ENCODE results near the gene SLC37A2.

Gene SLC37A2

DNA sequence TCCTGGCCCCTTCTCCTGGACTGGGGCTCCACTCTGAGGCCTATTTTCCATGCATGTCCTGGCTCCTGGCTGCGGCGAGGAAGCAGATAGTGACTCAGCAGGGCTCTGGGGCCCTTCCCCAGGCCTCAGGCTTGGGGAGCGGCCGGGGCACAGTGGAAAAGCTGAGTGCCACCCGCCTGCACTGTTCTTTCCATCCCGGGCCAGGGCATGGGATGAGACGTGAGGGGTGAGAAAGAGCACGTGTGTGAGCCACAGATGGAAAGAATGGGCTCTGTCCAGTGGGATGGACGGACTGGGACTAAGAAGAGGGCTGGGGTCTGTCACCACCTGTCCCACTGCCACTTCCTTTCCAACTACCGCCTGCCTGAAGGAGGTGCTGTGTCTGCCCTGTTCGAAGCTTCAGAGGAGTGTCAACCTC, 12.8 kb downstream of the SLC37A2 start:
- no peak for TF ChIP-seq EZH2phosphoT487 (IDR thresholded peaks at IDR 0.05; ENCODE audit: borderline replicate concordance)
- TF ChIP-seq, protein P1, sequence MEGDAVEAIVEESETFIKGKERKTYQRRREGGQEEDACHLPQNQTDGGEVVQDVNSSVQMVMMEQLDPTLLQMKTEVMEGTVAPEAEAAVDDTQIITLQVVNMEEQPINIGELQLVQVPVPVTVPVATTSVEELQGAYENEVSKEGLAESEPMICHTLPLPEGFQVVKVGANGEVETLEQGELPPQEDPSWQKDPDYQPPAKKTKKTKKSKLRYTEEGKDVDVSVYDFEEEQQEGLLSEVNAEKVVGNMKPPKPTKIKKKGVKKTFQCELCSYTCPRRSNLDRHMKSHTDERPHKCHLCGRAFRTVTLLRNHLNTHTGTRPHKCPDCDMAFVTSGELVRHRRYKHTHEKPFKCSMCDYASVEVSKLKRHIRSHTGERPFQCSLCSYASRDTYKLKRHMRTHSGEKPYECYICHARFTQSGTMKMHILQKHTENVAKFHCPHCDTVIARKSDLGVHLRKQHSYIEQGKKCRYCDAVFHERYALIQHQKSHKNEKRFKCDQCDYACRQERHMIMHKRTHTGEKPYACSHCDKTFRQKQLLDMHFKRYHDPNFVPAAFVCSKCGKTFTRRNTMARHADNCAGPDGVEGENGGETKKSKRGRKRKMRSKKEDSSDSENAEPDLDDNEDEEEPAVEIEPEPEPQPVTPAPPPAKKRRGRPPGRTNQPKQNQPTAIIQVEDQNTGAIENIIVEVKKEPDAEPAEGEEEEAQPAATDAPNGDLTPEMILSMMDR (conservative IDR thresholded peaks at IDR 0.05; ENCODE audit: low read length): 0 out of 2 replicates have a peak, but pooled peaks have one; percentile 11
- H2AFZ ChIP-seq (ENCODE audit: low read length): no peak overlapping the region
- peaks cover 10% of the 10 kb centered on the region for H3K4me1 ChIP-seq (ENCODE audit: insufficient read depth, low read length, poor library complexity, severe bottlenecking)
- no peaks in the 10 kb centered on the region for H3F3A ChIP-seq (ENCODE audit: low read depth)
- no peak overlapping the region for H3K9ac ChIP-seq (ENCODE audit: low read depth, low read length, poor library complexity, severe bottlenecking)
- no peak overlapping the region for H3K4me3 ChIP-seq (ENCODE audit: low read length, poor library complexity, severe bottlenecking)
- H3K36me3 ChIP-seq (ENCODE audit: insufficient read depth, low read length): no peaks in the 10 kb centered on the region
- H4K20me1 ChIP-seq (ENCODE audit: insufficient read depth, low read length, poor library complexity, severe bottlenecking): no peaks in the 10 kb centered on the region
- no peaks in the 10 kb centered on the region for H3K27me3 ChIP-seq (ENCODE audit: insufficient read depth, low read length, poor library complexity, severe bottlenecking)
- H3K79me2 ChIP-seq (ENCODE audit: insufficient read depth, low read length): no peaks in the 10 kb centered on the region
- H3K4me2 ChIP-seq (ENCODE audit: low read depth, low read length, poor library complexity, severe bottlenecking): no peak overlapping the region
- no peaks in the 10 kb centered on the region for H3K9me3 ChIP-seq (ENCODE audit: insufficient read depth, low read depth, low read length)
- no peaks in the 10 kb centered on the region for H3K9me2 ChIP-seq (replicated peaks; ENCODE audit: low read depth, low read length)

- H3K9ac ChIP-seq (ENCODE audit: low read depth, low read length, poor library complexity, severe bottlenecking): no peak overlapping the region
- no peak overlapping the region for H2AFZ ChIP-seq (ENCODE audit: low read length)
- no peak overlapping the region for H3K4me2 ChIP-seq (ENCODE audit: low read depth, low read length, poor library complexity, severe bottlenecking)
- no peaks in the 10 kb centered on the region for H3K79me2 ChIP-seq (ENCODE audit: insufficient read depth, low read length)
- H4K20me1 ChIP-seq (ENCODE audit: insufficient read depth, low read length, poor library complexity, severe bottlenecking): no peaks in the 10 kb centered on the region
- no peaks in the 10 kb centered on the region for H3K27me3 ChIP-seq (ENCODE audit: insufficient read depth, low read length, poor library complexity, severe bottlenecking)
- TF ChIP-seq, protein P1 (conservative IDR thresholded peaks at IDR 0.05; ENCODE audit: low read length): no peak
- no peak for TF ChIP-seq EZH2phosphoT487 (IDR thresholded peaks at IDR 0.05; ENCODE audit: borderline replicate concordance)
- no peak overlapping the region for H3K4me3 ChIP-seq (ENCODE audit: low read length, poor library complexity, severe bottlenecking)
- H3F3A ChIP-seq (ENCODE audit: low read depth): no peaks in the 10 kb centered on the region
- H3K9me3 ChIP-seq (ENCODE audit: insufficient read depth, low read depth, low read length): no peaks in the 10 kb centered on the region
- no peaks in the 10 kb centered on the region for H3K36me3 ChIP-seq (ENCODE audit: insufficient read depth, low read length)
- H3K4me1 ChIP-seq (ENCODE audit: insufficient read depth, low read length, poor library complexity, severe bottlenecking): peaks cover 5% of the 10 kb centered on the region
- no peaks in the 10 kb centered on the region for H3K9me2 ChIP-seq (replicated peaks; ENCODE audit: low read depth, low read length)
Observed at GRCh38 chr11:125076378-125076945, 13.4 kb downstream of the SLC37A2 start.

- no peaks in the 10 kb centered on the region for H3K27me3 ChIP-seq (ENCODE audit: insufficient read depth, low read length, poor library complexity, severe bottlenecking)
- no peaks in the 10 kb centered on the region for H3F3A ChIP-seq (ENCODE audit: low read depth)
- TF ChIP-seq EZH2phosphoT487 (IDR thresholded peaks at IDR 0.05; ENCODE audit: borderline replicate concordance): no peak
- TF ChIP-seq, protein P1 (conservative IDR thresholded peaks at IDR 0.05; ENCODE audit: low read length): no peak
- H3K79me2 ChIP-seq (ENCODE audit: insufficient read depth, low read length): no peaks in the 10 kb centered on the region
- H3K4me3 ChIP-seq (ENCODE audit: low read length, poor library complexity, severe bottlenecking): no peak overlapping the region
- H4K20me1 ChIP-seq (ENCODE audit: insufficient read depth, low read length, poor library complexity, severe bottlenecking): no peaks in the 10 kb centered on the region
- no peaks in the 10 kb centered on the region for H3K36me3 ChIP-seq (ENCODE audit: insufficient read depth, low read length)
- no peak overlapping the region for H3K4me2 ChIP-seq (ENCODE audit: low read depth, low read length, poor library complexity, severe bottlenecking)
- H3K4me1 ChIP-seq (ENCODE audit: insufficient read depth, low read length, poor library complexity, severe bottlenecking): no peaks in the 10 kb centered on the region
- H3K9me3 ChIP-seq (ENCODE audit: insufficient read depth, low read depth, low read length): no peaks in the 10 kb centered on the region
- H2AFZ ChIP-seq (ENCODE audit: low read length): no peak overlapping the region
- no peaks in the 10 kb centered on the region for H3K9me2 ChIP-seq (replicated peaks; ENCODE audit: low read depth, low read length)
- no peak overlapping the region for H3K9ac ChIP-seq (ENCODE audit: low read depth, low read length, poor library complexity, severe bottlenecking)
Observed at GRCh38 chr11:125078016-125078415, 14.9 kb downstream of the SLC37A2 start.

All from Loucy (cell line).